DMS79 treated with DMSO at 0.1 percent for 48 hours (cell line): Measurements from ENCODE around the gene ARSA.
"Not testable (repeated sequence)": the region's sequence is repeated elsewhere in the genome, so short reads cannot be mapped to it uniquely, and the experiment has no call there.

Source experiments
- DNase-seq: peaks from one replicate; lab custom pipeline; 2025; lab: John Stamatoyannopoulos, UW

The ARSA gene

DNA sequence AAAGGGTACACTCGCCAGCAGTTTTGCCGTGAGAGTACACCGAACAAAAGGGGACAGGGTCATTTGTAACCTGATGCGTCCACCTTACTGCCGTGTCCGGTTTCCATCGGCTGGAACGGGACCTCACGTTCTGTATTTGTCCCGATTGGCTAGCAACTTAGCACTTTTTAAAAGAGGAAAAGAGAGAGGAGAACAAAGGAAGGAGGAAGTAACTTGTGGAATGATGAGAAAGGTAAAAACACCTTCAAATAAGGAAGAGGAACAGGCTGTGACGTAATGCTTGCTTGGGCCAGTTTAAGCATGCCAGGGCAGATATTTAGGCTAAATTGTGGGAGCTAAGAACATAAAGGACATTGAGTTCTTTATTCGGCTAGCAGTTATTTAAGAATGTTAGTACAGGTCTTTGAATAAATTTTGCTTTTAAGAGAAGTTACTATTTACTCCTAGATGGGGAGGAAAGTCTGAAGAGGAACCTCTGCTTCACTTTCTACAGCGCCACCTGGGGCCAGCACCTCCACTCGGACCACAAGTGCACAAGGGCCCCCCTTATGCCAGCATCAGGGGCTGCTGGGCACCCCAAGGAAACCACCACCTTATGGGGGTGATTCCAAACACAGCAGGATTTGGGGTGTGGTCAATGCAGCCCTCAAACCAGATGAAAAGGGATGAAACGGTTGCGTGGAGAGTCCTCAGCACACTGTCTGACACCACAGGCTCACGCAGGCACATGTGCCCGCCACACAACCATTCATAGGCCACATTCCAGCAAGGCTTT is 5.8 kb downstream of the ARSA start:
- DNase-seq, result peak; percentile 19

GRCh38 chr22:50621356-50621880 is 6.5 kb downstream of the ARSA start:
- peak; percentile 18 for DNase-seq

DNA sequence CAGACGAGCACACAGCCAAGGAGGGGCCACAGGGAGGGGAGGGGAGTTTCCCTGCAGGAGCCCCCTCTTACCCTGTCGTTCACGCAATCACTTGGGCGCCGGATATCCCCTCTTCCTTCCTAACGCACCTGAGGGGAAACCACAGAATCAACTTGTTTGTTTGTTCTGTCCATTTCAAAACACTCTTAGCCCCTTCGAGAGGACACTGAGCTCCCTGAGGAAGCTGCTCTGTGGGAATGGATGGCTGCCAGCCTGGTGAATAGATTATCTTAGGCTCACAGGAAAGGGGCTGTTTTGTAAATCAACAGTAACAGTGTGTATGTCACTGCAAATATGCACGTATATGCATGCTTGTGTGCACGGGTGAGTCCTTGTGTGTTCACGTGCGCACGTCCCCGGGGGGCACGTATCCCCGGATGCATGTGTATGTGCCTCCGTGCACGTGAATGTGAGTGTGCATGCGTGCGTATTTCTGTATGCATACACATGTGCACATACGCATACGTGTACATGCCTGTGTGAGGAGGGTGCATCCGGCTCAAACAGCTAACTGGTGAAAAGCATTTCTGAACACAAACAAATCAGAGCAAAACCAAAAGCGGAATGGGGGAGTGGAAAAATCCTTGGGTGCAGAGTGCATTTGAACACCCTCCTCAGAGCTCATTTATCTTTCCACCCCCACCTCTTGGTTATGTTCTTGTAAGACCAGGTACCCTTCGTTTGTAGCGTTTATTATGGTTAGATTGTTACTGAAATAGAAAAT is 7.2 kb downstream of the ARSA start:
- peak; percentile 36 for DNase-seq

- not testable (repeated sequence) for DNase-seq
Observed at GRCh38 chr22:50614296-50614695, 13.7 kb downstream of the ARSA start.

- DNase-seq, result no peak
Observed at GRCh38 chr22:50613291-50613981, 14.5 kb downstream of the ARSA start.

- DNase-seq, result no peak
Observed at GRCh38 chr22:50612528-50613221, 15.3 kb downstream of the ARSA start.

DNA sequence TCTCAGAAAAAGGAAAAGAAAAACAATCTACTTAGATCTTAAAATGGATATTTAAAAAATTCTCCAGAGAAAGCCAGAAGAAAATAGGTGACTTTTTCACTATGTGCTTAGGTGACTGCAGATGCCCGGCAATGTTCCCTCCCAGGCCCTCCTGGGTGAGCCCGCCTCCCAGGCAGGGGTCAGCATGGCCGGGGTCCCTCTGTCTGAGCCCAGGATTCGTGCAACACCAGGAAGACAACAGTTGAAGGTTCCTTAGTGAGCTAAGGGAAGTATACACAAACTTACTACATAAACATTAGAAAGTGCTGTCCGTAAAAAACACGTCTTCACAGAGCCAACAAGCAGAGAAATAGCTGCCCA is 15.8 kb downstream of the ARSA start:
- no peak for DNase-seq

- no peak for DNase-seq
Observed at GRCh38 chr22:50611341-50612060, 16.5 kb downstream of the ARSA start.

- DNase-seq, result no peak
Observed at GRCh38 chr22:50610581-50610980, 17.4 kb downstream of the ARSA start.

- DNase-seq, result no peak
Observed at GRCh38 chr22:50610041-50610451, 17.9 kb downstream of the ARSA start.

DNA sequence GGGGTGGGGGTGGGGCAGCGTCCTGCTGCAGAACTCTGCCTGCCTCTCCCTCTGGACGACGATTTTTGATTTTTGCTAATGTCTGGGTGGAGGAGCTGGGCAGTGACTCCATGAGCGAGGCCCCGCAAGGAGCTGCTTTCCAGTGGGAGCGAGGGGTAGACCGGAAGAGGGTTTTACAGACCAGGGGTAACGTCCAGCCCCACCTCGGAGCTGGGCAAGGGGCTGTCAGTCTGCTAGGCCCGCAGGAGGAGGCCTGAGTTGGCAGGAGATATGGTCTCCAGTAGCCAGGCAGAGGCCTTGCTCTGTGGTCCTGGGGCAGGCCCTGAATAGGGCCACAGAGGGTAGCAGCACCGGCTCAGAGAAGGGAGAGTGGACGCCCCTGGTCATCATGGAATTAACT is 18.4 kb downstream of the ARSA start:
- DNase-seq, result no peak

- no peak for DNase-seq
Observed at GRCh38 chr22:50608996-50609395, 19.0 kb downstream of the ARSA start.

DNA sequence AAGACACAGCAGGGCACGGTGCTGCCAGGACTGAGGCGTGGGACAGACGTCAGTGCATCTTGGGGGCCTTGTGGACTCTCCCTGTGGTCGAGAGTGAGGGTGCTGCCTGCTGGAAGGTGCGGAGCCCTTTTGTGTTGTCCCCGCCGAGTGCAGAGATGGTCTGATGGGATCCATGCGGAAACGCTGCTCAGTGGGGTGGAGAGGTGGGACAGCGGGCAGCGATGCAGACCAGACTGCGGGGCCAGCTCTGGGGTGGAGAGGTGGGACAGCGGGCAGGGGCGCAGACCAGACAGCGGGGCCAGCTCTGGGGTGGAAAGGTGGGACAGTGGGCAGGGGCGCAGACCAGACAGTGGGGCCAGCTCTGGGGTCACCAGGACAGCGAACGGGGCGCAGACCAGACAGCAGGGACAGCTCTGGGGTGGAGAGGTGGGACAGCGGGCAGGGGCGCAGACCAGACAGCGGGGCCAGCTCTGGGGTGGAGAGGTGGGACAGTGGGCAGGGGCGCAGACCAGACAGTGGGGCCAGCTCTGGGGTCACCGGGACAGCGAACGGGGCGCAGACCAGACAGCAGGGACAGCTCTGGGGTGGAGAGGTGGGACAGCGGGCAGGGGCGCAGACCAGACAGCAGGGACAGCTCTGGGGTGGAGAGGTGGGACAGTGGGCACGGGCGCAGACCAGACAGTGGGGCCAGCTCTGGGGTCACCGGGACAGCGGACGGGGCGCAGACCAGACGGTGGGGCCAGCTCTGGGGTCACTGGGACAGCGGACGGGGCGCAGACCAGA is 19.7 kb downstream of the ARSA start:
- DNase-seq, result not testable (repeated sequence)

DNA sequence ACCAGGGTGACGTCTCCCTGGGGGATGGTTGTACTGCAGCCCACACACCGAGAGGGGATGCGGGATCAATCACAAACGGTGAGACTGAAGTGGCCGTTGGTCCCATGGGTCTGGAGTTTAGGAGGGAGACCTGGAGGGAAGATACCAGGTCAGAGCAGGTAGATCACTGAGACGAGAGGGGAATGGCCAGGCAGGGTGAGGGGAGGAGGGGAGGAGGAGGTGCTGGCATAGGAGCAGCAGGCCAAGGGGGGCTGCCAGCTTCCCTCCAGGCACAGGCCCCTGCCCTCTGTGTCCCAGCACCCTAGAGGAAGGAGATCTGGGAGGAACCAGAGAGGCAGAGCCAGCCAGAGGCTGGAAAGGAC is 20.3 kb downstream of the ARSA start:
- DNase-seq, result no peak

DNA sequence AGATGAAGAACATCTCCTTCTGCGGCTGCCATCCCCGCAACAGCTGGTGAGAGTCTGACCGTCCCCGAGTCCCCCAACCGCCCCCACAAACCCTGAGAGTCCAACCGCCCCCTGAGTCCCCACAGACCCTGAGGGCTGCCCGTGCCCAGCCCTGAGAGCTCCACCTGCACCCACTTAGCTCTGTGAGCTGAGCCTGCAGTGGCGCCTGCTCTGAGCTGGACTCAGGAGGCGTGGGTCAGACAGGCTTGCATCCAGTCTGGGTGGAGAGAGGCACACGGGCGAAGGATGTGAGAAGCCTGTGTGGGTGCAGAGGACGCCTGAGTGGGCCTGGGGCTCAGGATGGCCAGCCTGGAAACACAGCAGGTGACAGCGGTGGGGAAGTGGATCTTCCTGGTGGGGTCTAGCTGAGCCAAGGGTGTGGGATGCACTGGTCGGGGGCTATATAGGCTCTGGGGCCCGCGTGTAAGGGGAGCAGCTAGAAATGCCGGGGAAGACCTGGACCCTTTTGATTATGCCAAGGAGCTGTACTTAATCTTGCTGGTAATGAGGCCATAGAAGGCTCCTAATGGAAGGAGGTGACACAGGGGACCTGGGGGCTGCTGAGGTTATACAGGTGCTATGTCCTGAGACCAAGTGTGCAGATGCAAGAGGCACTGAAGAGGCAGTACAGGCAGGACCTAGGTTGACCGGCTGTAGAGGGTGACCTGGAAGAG is 20.9 kb downstream of the ARSA start:
- DNase-seq, result no peak

GRCh38 chr22:50606165-50606945 is 21.6 kb downstream of the ARSA start:
- no peak for DNase-seq

- no peak for DNase-seq
Observed at GRCh38 chr22:50605613-50606074, 22.3 kb downstream of the ARSA start.

- no peak for DNase-seq
Observed at GRCh38 chr22:50605002-50605612, 22.8 kb downstream of the ARSA start.
